Measurements from ENCODE around the gene KCNE4. TPM values are rescaled to one million over a fixed set of nuclear protein-coding genes. Genes with fewer than 3 reads are reported as not detected.

Gene KCNE4
- total RNA-seq, 1 donor from 2014 or later = not detected

DNA sequence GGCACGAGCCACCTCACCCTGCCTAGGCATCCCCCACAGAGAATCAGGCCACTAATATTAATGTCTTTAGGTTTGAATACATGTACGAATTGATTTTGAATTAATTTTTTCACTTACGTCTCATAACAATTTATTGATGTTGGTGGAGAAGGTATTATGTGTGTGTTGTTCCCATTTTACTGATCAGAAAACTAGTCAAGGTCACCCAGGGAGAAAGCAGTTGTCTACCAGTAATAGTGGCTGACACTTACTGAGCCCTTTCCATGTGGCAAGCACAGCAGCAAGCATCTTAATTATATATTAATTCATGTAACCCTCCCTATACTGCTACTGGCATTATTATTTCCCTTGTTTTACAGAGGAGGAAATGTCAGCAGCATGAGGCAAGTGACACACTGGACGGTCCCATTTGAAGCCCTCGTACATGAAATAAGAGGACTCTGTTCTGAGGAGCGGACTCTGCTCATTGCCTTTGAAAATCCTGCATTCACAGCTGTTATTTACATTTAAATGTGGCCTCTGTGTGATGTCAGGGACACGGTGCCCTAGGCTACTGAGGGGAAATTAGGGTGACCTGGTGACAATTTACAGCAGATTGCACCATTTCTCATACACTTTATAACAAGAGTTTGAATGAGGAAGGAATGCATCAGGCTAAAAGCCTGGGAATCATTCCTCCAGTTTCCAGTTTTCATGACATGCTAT is 30.9 kb upstream of the KCNE4 start:
- no peaks in the 10 kb centered on the region for H3K4me1 Mint-ChIP-seq (ENCODE audit: low read depth, unreplicated experiment)
- no peak for DNase-seq
- H3K27ac Mint-ChIP-seq (ENCODE audit: unreplicated experiment) = no peak overlapping the region
- TF ChIP-seq, protein P1, sequence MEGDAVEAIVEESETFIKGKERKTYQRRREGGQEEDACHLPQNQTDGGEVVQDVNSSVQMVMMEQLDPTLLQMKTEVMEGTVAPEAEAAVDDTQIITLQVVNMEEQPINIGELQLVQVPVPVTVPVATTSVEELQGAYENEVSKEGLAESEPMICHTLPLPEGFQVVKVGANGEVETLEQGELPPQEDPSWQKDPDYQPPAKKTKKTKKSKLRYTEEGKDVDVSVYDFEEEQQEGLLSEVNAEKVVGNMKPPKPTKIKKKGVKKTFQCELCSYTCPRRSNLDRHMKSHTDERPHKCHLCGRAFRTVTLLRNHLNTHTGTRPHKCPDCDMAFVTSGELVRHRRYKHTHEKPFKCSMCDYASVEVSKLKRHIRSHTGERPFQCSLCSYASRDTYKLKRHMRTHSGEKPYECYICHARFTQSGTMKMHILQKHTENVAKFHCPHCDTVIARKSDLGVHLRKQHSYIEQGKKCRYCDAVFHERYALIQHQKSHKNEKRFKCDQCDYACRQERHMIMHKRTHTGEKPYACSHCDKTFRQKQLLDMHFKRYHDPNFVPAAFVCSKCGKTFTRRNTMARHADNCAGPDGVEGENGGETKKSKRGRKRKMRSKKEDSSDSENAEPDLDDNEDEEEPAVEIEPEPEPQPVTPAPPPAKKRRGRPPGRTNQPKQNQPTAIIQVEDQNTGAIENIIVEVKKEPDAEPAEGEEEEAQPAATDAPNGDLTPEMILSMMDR (IDR thresholded peaks at IDR 0.05; ENCODE audit: partially characterized antibody, unreplicated experiment) = no peak
- H3K9me3 Mint-ChIP-seq (ENCODE audit: unreplicated experiment) = no peaks in the 10 kb centered on the region
- H3K27me3 Mint-ChIP-seq (ENCODE audit: unreplicated experiment) = no peaks in the 10 kb centered on the region
- H3K36me3 Mint-ChIP-seq (ENCODE audit: unreplicated experiment) = peaks cover 8% of the 10 kb centered on the region
- no peak overlapping the region for H3K4me3 Mint-ChIP-seq (ENCODE audit: unreplicated experiment)

DNA sequence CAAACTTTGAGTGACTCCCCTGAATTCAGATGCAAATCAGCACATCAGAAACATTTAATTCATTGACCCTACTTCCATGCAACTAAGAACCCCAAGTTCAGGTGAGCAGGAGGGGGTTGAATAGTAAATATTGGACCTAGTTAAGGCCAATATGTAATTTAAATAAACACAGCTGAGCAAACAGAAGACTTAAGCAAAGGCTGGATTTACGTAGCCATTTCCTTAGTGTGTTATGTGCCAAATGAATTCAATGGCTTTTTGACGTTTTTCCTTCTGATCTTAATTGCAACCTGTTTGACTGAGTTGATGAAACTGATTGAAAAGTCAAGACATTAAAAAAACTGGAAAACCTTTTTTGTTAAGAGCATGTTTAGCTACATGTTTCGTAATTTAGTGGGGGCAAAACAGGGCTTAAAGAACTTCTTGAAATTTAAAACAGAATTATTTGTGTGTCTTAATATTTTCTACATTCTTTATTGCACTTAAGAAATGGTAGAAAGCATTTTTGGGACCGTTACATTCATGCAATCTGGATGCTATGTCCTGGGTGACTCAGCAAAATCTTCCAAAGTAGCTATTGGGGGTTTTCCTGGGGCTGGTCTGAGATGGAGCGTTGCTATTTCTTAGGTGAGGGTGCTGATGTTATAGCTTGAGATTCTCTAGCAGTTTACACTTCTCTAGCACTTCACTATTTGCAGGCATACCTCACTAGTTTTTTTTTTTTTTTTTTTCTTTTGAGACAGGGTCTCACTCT is 25.5 kb upstream of the KCNE4 start:
- Mint-ChIP-seq H3K4me1 (ENCODE audit: low read depth, unreplicated experiment) (no peaks in the 10 kb centered on the region), H3K27me3 (ENCODE audit: unreplicated experiment) (no peaks in the 10 kb centered on the region), H3K27ac (ENCODE audit: unreplicated experiment) (no peak overlapping the region), H3K9me3 (ENCODE audit: unreplicated experiment) (peaks cover 2% of the 10 kb centered on the region), H3K4me3 (ENCODE audit: unreplicated experiment) (no peak overlapping the region), H3K36me3 (ENCODE audit: unreplicated experiment) (peaks cover 6% of the 10 kb centered on the region)
- TF ChIP-seq, protein P1 (IDR thresholded peaks at IDR 0.05; ENCODE audit: partially characterized antibody, unreplicated experiment) = no peak
- DNase-seq = no peak

DNA sequence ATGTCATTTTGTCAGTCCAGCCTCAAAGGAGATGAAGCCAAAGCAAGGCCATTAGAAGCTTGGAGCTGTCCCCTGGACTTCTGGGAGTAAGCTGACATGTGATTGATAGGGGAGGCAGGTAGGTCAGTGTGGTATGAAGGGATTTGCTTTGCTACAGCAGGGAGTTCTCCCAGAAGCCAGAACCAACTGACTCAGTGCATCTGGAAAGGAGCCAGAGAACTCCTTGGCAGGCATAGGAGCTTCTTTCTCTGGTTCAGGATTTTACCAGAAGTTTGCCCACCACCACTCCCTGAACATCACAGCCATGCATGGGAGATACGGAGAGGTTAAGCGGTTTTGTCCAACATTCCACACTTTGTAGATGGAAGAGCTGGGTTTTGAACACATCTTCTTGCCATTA is 24.5 kb upstream of the KCNE4 start:
- no peak for DNase-seq
- Mint-ChIP-seq H3K9me3 (ENCODE audit: unreplicated experiment) (peaks cover 4% of the 10 kb centered on the region), H3K27me3 (ENCODE audit: unreplicated experiment) (no peaks in the 10 kb centered on the region), H3K4me3 (ENCODE audit: unreplicated experiment) (no peak overlapping the region), H3K4me1 (ENCODE audit: low read depth, unreplicated experiment) (no peaks in the 10 kb centered on the region), H3K27ac (ENCODE audit: unreplicated experiment) (no peak overlapping the region), H3K36me3 (ENCODE audit: unreplicated experiment) (peaks cover 15% of the 10 kb centered on the region)
- TF ChIP-seq, protein P1 (IDR thresholded peaks at IDR 0.05; ENCODE audit: partially characterized antibody, unreplicated experiment) = no peak

DNA sequence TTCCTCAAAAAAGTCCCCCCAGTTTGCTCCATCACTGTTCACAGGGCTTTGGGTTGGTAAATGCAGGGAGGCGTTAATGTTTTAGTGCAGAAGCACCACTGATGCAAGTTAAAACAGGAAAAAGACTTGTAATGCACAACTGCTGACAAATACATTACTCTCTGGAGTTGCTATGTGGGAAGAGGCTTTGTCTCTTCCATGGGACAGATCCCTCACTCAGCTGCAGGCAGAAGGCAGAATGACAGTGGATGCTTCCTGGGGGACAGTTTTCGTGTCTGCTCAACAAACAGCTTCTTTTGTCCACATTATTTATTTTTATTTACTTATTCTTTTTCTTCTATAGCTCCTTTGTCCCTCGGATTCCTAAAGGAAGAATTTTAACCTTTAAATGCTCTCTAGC is 22.7 kb upstream of the KCNE4 start:
- Mint-ChIP-seq H3K4me3 (ENCODE audit: unreplicated experiment) (no peak overlapping the region), H3K36me3 (ENCODE audit: unreplicated experiment) (peaks cover 24% of the 10 kb centered on the region), H3K27me3 (ENCODE audit: unreplicated experiment) (no peaks in the 10 kb centered on the region), H3K4me1 (ENCODE audit: low read depth, unreplicated experiment) (no peaks in the 10 kb centered on the region), H3K9me3 (ENCODE audit: unreplicated experiment) (peaks cover 4% of the 10 kb centered on the region), H3K27ac (ENCODE audit: unreplicated experiment) (no peak overlapping the region)
- TF ChIP-seq, protein P1 (IDR thresholded peaks at IDR 0.05; ENCODE audit: partially characterized antibody, unreplicated experiment) = no peak
- no peak for DNase-seq
